OCI-LY3 (cell line): ENCODE data around the gene GKAP1.

Experiments used
- H2AFZ ChIP-seq: fragments of 200-600, 300-600 bp; shearing (Covaris generic); 2 replicates; pipeline ENCODE4 v1.6.0; 2014; ENCODE audit warnings: antibody characterized with exemption, low read depth, low read length
- H3K27ac ChIP-seq: fragments of 200-600, 300-600 bp; sonication (generic); 2 replicates; pipeline ENCODE4 v1.5.1; 2014; ENCODE audit warnings: mild to moderate bottlenecking, low read length, moderate library complexity, mixed read lengths
- H3K27me3 ChIP-seq: fragments of 200-600, 300-600 bp; sonication (generic); 2 replicates; pipeline ENCODE4 v1.6.1; 2014; ENCODE audit warnings: low read depth, low read length, mixed read lengths
- H3K36me3 ChIP-seq: fragments of 200-600, 300-600 bp; sonication (generic); replicated peaks from 2 replicates; pipeline ENCODE3; 2014; ENCODE audit warnings: low read depth, low read length, mixed read lengths
- H3K4me1 ChIP-seq: fragments of 300-600, 200-600 bp; sonication (generic); 2 replicates; pipeline ENCODE4 v1.6.1; 2014; ENCODE audit warnings: low read length, mixed read lengths
- H3K4me2 ChIP-seq: fragments of 200-600, 300-600 bp; sonication (generic); 2 replicates; pipeline ENCODE4 v1.6.1; 2014; ENCODE audit warnings: low read length, mixed read lengths
- H3K4me3 ChIP-seq: fragments of 300-600, 200-600 bp; sonication (generic); 2 replicates; pipeline ENCODE4 v1.5.1; 2014; ENCODE audit warnings: antibody characterized with exemption, mild to moderate bottlenecking, low read length, moderate library complexity
- H3K79me2 ChIP-seq: fragments of 300-600, 200-600 bp; shearing (Covaris generic); 2 replicates; pipeline ENCODE4 v1.6.1; 2014; ENCODE audit warnings: mild to moderate bottlenecking, low read length, mixed read lengths
- H3K9ac ChIP-seq: fragments of 300-600, 200-600 bp; shearing (Covaris generic); 2 replicates; pipeline ENCODE4 v1.6.0; 2014; ENCODE audit warnings: mild to moderate bottlenecking, low read length, moderate library complexity
- H3K9me3 ChIP-seq: fragments of 200-600, 300-600 bp; shearing (Covaris generic); 2 replicates; pipeline ENCODE4 v1.6.1; 2014; ENCODE audit warnings: low read length, mixed read lengths; ENCODE audit not compliant: insufficient read depth
- H4K20me1 ChIP-seq: fragments of 200-600, 300-600 bp; sonication (generic); 2 replicates; pipeline ENCODE4 v1.6.1; 2016; ENCODE audit warnings: low read length, mixed read lengths; ENCODE audit not compliant: insufficient read depth
- CTCF ChIP-seq: fragments of 200-600, 300-600 bp; sonication (generic); IDR thresholded peaks from 2 replicates; pipeline ENCODE4 v1.5.1; 2014; ENCODE audit warnings: antibody characterized with exemption, low read length, low read depth
- EZH2phosphoT487 ChIP-seq: fragments of 200-600 bp; shearing (Covaris generic); IDR thresholded peaks from 2 replicates; pipeline ENCODE4 v1.6.1; 2018; ENCODE audit warnings: antibody characterized with exemption, mixed run types, low read depth

The GKAP1 gene

GRCh38 chr9:83715221-83715620, 102.3 kb downstream of the GKAP1 start:
- H3K9me3 ChIP-seq = no peaks in the 10 kb centered on the region
- H3K4me2 ChIP-seq = no peak overlapping the region
- peaks cover 3% of the 10 kb centered on the region for H3K4me1 ChIP-seq
- H3K79me2 ChIP-seq = no peaks in the 10 kb centered on the region
- H3K27ac ChIP-seq = no peak overlapping the region
- H3K9ac ChIP-seq = no peak overlapping the region
- no peaks in the 10 kb centered on the region for H3K36me3 ChIP-seq
- no peaks in the 10 kb centered on the region for H4K20me1 ChIP-seq
- no peak overlapping the region for H2AFZ ChIP-seq
- H3K27me3 ChIP-seq = no peaks in the 10 kb centered on the region
- TF ChIP-seq CTCF (no peak), EZH2phosphoT487 (no peak)
- no peak overlapping the region for H3K4me3 ChIP-seq

GRCh38 chr9:83714329-83714728, 103.2 kb downstream of the GKAP1 start:
- Histone ChIP-seq H3K27ac (no peak overlapping the region), H3K27me3 (no peaks in the 10 kb centered on the region), H3K79me2 (no peaks in the 10 kb centered on the region), H4K20me1 (no peaks in the 10 kb centered on the region), H3K4me1 (peaks cover 3% of the 10 kb centered on the region), H3K36me3 (no peaks in the 10 kb centered on the region), H3K9ac (no peak overlapping the region), H3K4me2 (peak overlapping the region; percentile 7; the same call in 1 of the 2 replicates), H3K9me3 (no peaks in the 10 kb centered on the region), H2AFZ (peak overlapping the region; percentile 19; the same call in 1 of the 2 replicates), H3K4me3 (no peak overlapping the region)
- TF ChIP-seq EZH2phosphoT487 = no peak
- peak; percentile 43 for TF ChIP-seq CTCF

GRCh38 chr9:83708515-83709158, 108.9 kb downstream of the GKAP1 start:
- Histone ChIP-seq H4K20me1 (peaks cover 29% of the 10 kb centered on the region), H2AFZ (peak overlapping the region; percentile 98), H3K9ac (peak overlapping the region; percentile 91), H3K4me1 (peaks cover 14% of the 10 kb centered on the region), H3K27me3 (no peaks in the 10 kb centered on the region), H3K79me2 (peaks cover 41% of the 10 kb centered on the region), H3K27ac (peak overlapping the region; percentile 89), H3K36me3 (peaks cover 11% of the 10 kb centered on the region), H3K9me3 (no peaks in the 10 kb centered on the region), H3K4me2 (peak overlapping the region; percentile 81), H3K4me3 (peak overlapping the region; percentile 96)
- TF ChIP-seq EZH2phosphoT487 (no peak), CTCF (peak; percentile 62)

- peaks cover 14% of the 10 kb centered on the region for H3K4me1 ChIP-seq
- peak within 1 kb of the TSS; percentile 91 for H3K9ac ChIP-seq
- H3K79me2 ChIP-seq = peaks cover 48% of the 10 kb centered on the region
- peak within 1 kb of the TSS; percentile 89 for H3K4me2 ChIP-seq
- peaks cover 36% of the 10 kb centered on the region for H4K20me1 ChIP-seq
- no peak for TF ChIP-seq EZH2phosphoT487
- no peak for TF ChIP-seq CTCF
- H2AFZ ChIP-seq = peak within 1 kb of the TSS; percentile 98
- H3K27me3 ChIP-seq = no peaks in the 10 kb centered on the region
- peak within 1 kb of the TSS; percentile 89 for H3K27ac ChIP-seq
- H3K4me3 ChIP-seq = peak within 1 kb of the TSS; percentile 96
- peaks cover 11% of the 10 kb centered on the region for H3K36me3 ChIP-seq
- no peaks in the 10 kb centered on the region for H3K9me3 ChIP-seq
These were observed 109.6 kb downstream of the GKAP1 start, which contains the start of gene UBQLN1 for GRCh38 chr9:83707768-83708514. Gene UBQLN1 (minus strand): TSS chr9:83707958. CDS start chr9:83707679, 279 bp downstream.
